Central memory CD4-positive, alpha-beta T cell (primary cell): ENCODE data around the gene TRIAP1.

ENCODE experiments used
- DNase-seq: peaks from one replicate; pipeline ENCODE4 v3.0.0; 2022

TRIAP1 gene

GRCh38 chr12:120428597-120429229, 17.5 kb downstream of the TRIAP1 start:
- DNase-seq, result no peak

DNA sequence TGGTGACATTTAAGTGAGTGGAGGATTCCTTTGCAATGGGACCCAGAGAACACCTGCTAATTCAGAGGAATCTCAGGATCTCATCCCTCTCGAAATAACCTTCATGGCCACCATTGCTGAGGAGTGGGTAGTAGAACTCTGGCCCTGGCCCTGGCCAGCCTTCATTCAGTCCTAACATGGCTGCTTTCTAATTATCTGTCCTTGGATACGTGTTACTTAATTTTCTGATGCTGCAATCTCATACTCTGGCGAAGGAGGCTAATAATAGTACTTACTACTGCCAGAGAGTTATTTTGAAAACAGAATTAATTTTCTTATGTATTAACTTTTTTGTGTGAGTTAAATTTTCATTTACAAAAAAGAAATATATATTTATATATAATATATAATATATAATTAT, 20.4 kb downstream of the TRIAP1 start:
- no peak for DNase-seq

- DNase-seq, result no peak
These were observed 23.2 kb downstream of the TRIAP1 start for GRCh38 chr12:120422892-120423456.

DNA sequence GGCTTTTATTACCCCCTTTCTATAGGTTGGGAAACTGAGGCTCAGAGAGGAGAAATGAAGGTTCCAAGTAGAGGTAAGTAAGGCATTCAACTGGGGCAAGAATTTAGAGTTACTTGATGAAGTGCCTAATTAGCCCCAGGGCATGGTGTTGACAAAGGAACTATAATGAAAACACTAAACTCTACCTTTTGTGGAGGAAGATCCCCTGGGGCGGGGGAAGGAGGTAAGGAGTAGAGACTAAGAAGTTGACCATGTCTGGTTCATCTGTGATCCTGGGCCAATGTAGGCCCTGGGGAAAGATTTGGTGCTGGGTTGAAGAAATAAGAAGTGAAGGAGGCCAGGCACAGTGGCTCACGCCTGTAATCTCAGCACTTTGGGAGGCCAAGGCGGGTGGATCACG, 24.5 kb downstream of the TRIAP1 start:
- no peak for DNase-seq

- no peak for DNase-seq
These were observed 28.1 kb downstream of the TRIAP1 start for GRCh38 chr12:120417917-120418580.

DNA sequence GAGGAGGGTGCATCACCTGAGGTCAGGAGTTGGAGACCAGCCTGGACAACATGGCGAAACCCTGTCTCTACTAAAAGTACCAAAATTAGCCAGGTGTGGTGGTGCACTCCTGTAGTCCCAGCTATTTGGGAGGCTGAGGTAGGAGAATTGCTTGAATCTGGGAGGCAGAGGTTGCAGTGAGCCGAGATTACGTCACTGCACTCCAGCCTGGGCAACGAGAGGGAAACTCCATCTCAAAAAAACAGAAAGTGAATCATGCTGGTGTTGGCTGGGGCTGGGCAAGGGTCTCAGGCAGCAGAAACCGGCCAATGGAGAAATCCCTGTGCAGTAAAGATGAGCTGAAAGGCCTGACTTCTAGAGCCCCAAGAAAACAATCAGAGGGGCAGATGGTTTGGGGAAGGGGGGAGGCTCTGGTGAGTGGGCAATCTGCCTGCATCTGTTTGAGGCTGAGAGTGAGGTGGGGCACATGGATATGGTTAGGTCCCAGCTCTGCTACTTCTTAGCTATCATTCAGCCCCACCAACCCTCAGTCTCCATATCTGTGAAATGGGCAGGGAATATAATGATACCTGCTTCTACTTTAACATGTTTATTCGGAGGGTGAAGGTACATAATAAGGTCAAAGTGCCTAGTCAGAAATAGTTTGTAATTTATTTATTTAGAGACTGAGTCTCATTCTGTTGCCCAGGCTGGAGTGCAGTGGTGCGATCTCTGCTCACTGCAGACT, 29.5 kb downstream of the TRIAP1 start:
- no peak for DNase-seq

- DNase-seq, result no peak
These were observed 32.1 kb downstream of the TRIAP1 start for GRCh38 chr12:120413901-120414695.

DNA sequence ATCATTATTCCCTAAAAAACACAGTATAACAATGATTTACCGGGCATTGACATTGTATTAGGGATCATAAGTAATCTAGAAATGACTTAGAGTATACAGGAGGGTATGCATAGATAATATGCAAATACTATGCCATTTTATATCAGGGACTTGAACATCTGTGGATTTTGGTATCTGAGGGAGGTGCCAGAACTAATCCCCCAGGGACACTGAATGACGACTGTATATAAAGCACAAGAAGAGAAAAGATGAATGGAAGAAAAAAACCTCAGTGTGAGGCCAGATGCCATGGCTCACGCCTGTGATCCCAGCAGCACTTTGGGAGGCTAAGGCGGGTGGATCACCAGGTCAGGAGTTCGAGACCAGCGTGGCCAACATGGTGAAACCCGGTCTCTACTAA, 33.8 kb downstream of the TRIAP1 start:
- DNase-seq, result no peak

GRCh38 chr12:120408771-120409170, 37.4 kb downstream of the TRIAP1 start:
- no peak for DNase-seq

- no peak for DNase-seq
These were observed 39.6 kb downstream of the TRIAP1 start for GRCh38 chr12:120406553-120406952.

- no peak for DNase-seq
These were observed 40.1 kb downstream of the TRIAP1 start for GRCh38 chr12:120406069-120406468.

DNA sequence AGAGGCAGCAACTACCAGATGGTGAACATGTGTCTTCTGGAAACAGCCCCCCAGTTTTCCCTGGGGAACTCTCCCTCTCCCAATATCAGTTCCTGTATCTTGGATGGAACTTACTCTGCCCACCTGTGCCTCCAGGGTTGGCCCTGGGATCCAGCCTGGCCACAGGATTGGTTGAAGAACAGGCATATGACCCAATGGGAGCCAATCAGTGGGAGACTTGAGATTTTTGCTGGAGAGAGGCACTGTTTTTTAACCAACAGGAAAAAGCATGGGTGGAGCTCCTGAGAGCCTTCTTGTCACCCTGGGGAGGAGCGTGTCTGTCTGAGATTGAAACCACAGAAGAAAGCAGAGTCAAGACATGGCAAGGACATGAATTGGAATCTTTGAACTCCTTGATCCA, 41.9 kb downstream of the TRIAP1 start:
- DNase-seq, result no peak

GRCh38 chr12:120403869-120404268, 42.3 kb downstream of the TRIAP1 start:
- DNase-seq, result no peak

GRCh38 chr12:120402217-120402616, 44.0 kb downstream of the TRIAP1 start:
- no peak for DNase-seq

DNA sequence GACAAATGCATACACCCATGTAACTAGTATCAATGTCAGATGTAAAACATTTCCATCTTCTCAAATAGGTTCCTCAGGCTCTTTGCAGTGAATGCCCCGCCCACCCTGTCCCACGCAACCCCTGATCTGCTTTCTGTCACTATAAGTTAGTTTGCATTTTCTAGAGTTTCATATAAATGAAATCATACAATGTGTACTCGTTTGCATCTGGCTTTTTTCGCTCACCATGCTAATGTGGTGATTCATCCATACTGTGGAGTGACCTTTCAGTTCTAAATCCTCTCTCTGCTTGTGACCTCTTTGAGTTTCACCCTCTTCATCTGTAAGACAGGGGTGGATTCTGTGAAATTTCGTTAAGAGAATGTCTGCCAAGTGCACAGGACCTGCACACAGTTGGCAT, 46.7 kb downstream of the TRIAP1 start:
- DNase-seq, result no peak

GRCh38 chr12:120397824-120398540, 48.2 kb downstream of the TRIAP1 start:
- DNase-seq, result no peak

DNA sequence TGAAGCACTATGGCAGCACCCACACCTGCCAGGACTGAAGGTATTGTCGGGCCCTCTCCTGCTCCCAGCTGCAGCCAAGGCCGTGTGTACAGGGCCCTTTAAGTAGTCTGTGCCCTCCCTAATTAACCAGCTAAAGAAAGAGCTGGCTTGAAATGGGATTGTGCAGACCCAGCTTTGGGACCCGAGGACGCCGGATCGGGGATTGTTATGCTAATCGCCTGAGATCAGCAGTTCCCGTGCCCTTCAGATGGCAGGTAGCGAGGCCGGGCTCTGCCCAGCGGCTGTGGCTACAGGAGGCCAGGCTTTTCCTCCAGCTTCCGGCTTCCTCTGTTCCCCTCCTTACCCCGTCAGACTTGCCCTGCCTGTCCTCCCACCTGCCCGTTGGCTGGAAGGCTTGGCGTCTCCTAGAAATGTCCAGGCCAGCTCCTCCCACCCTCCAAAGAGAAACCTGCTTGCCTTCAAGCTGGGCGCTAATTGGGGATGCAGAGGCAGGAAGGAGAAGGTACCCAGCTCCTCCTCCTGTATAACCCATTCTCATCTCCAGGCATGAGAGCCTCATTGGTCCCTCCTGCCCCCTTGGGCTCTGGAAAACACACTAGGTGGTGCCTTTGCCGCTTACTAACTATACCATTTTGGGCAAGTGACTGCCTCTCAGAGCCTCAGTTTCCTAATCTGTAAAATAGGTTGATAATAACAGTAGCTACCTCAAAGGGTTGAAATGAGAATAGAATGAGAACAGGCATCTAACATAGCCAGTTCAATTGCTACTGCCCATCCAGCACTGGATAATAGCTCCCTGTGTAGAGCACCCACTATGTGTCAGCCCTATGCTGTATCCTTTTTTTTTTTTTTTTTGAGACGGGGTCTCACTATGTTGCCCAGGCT, 51.5 kb downstream of the TRIAP1 start:
- no peak for DNase-seq
